Measurements from ENCODE around the gene FBXO7.

- no peak for TF ChIP-seq POLR2A (IDR thresholded peaks at IDR 0.05; ENCODE audit: low read length)
- no peak for TF ChIP-seq GATA1 (IDR thresholded peaks at IDR 0.05; ENCODE audit: low read depth, low read length)
Observed at GRCh38 chr22:32532820-32533128, 58.2 kb downstream of the FBXO7 start.

Data from erythroblast (primary cell).